Suprapubic skin (tissue), 4 donors: ENCODE results near the gene RHCE. TPM values are rescaled to one million over a fixed set of nuclear protein-coding genes. Genes with fewer than 3 reads are reported as not detected.

Experiments
- DNase-seq, 2 donors: peaks; one replicate each; pipeline ENCODE4 v3.0.0-alpha.2; 2019; ENCODE audit warnings: low spot score in 2 of 2
- H3K27ac ChIP-seq: fragments of 200-600 bp; sonication (generic); one replicate; pipeline ENCODE4 v1.5.1; 2019
- H3K27me3 ChIP-seq: fragments of 200-600 bp; sonication (generic); one replicate; pipeline ENCODE4 v1.5.1; 2019
- H3K36me3 ChIP-seq: fragments of 200-600 bp; sonication (generic); one replicate; pipeline ENCODE4 v1.5.1; 2019
- H3K4me1 ChIP-seq: fragments of 200-600 bp; sonication (generic); one replicate; pipeline ENCODE4 v1.5.1; 2019
- H3K4me3 ChIP-seq: fragments of 200-600 bp; sonication (generic); one replicate; pipeline ENCODE4 v1.5.1; 2019; ENCODE audit warnings: mild to moderate bottlenecking
- H3K9me3 ChIP-seq: fragments of 200-600 bp; sonication (generic); one replicate; pipeline ENCODE4 v1.5.1; 2019
- EP300 ChIP-seq: sonication (generic); formaldehyde crosslinking; IDR thresholded peaks from one replicate; pipeline ENCODE4 v1.6.1; 2017; ENCODE audit warnings: antibody characterized with exemption
- POLR2A ChIP-seq, 2 donors: fragments of 450-650 bp; IDR thresholded peaks; one replicate each; pipeline ENCODE4 v1.6.1; 2017; ENCODE audit warnings: antibody characterized with exemption in 2 of 2, mild to moderate bottlenecking in 2 of 2, moderate library complexity in 2 of 2
- POLR2AphosphoS5 ChIP-seq, 3 donors: sonication (generic); formaldehyde crosslinking; IDR thresholded peaks; one replicate each; pipeline ENCODE4 v1.6.1; 2017; ENCODE audit warnings: antibody characterized with exemption in 3 of 3
- WGBS: methylation state at CpG from one replicate; pipeline ENCODE4 v1.1.5; 2018; 5-methylcytosine and 5-hydroxymethylcytosine counted together
- total RNA-seq, 4 donors: library from RNA; depleted of rRNA; stranded (reverse); fragments of >200 nt; gene quantifications; one replicate each; pipeline ENCODE4 v1.1.0, GENCODE V29; 2016
- TF ChIP-seq, protein P1 (sequence below), 2 donors: fragments of 200-600 bp in 1 of 2; fragments of 450-650 bp in 1 of 2; sonication (generic) in 1 of 2; IDR thresholded peaks; one replicate each; pipeline ENCODE4 v1.5.1; 2016 to 2019; ENCODE audit warnings: antibody characterized with exemption in 2 of 2, mild to moderate bottlenecking in 1 of 2, moderate library complexity in 1 of 2

Gene RHCE
- total RNA-seq, 4 donors from 2014 or later = 0.34 to 1.1 (median 0.56) TPM; not detected in 1

- no peak overlapping the region for H3K27ac ChIP-seq
These were observed 39.4 kb upstream of the RHCE start for GRCh38 chr1:25460020-25460419.

GRCh38 chr1:25458541-25459298 lies 38.1 kb upstream of the RHCE start:
- peaks cover 47% of the 10 kb centered on the region for H3K36me3 ChIP-seq
- H3K27me3 ChIP-seq = no peaks in the 10 kb centered on the region
- no peaks in the 10 kb centered on the region for H3K9me3 ChIP-seq
- 72% methylated on average over 7 of the region's 7 CpGs for WGBS
- no peaks in the 10 kb centered on the region for H3K4me1 ChIP-seq
- H3K27ac ChIP-seq = no peak overlapping the region
- DNase-seq = no peak
- TF ChIP-seq POLR2AphosphoS5 (IDR thresholded peaks at IDR 0.05) (no peak), POLR2A (IDR thresholded peaks at IDR 0.05) (no peak), EP300 (no peak)
- TF ChIP-seq, protein P1, sequence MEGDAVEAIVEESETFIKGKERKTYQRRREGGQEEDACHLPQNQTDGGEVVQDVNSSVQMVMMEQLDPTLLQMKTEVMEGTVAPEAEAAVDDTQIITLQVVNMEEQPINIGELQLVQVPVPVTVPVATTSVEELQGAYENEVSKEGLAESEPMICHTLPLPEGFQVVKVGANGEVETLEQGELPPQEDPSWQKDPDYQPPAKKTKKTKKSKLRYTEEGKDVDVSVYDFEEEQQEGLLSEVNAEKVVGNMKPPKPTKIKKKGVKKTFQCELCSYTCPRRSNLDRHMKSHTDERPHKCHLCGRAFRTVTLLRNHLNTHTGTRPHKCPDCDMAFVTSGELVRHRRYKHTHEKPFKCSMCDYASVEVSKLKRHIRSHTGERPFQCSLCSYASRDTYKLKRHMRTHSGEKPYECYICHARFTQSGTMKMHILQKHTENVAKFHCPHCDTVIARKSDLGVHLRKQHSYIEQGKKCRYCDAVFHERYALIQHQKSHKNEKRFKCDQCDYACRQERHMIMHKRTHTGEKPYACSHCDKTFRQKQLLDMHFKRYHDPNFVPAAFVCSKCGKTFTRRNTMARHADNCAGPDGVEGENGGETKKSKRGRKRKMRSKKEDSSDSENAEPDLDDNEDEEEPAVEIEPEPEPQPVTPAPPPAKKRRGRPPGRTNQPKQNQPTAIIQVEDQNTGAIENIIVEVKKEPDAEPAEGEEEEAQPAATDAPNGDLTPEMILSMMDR (IDR thresholded peaks at IDR 0.05) = no peak
- no peak overlapping the region for H3K4me3 ChIP-seq

More at GRCh38 chr1:25460020-25460419, 39.4 kb upstream of the RHCE start:
- no peaks in the 10 kb centered on the region for H3K27me3 ChIP-seq
- no peak overlapping the region for H3K4me3 ChIP-seq
- no peak for DNase-seq
- no peaks in the 10 kb centered on the region for H3K9me3 ChIP-seq
- 73% methylated on average over 3 of the region's 3 CpGs for WGBS
- no peaks in the 10 kb centered on the region for H3K4me1 ChIP-seq
- no peak for TF ChIP-seq EP300
- no peak for TF ChIP-seq POLR2A (IDR thresholded peaks at IDR 0.05)
- TF ChIP-seq POLR2AphosphoS5 (IDR thresholded peaks at IDR 0.05) = no peak
- TF ChIP-seq, protein P1 (IDR thresholded peaks at IDR 0.05) = no peak
- H3K36me3 ChIP-seq = peaks cover 41% of the 10 kb centered on the region

DNA sequence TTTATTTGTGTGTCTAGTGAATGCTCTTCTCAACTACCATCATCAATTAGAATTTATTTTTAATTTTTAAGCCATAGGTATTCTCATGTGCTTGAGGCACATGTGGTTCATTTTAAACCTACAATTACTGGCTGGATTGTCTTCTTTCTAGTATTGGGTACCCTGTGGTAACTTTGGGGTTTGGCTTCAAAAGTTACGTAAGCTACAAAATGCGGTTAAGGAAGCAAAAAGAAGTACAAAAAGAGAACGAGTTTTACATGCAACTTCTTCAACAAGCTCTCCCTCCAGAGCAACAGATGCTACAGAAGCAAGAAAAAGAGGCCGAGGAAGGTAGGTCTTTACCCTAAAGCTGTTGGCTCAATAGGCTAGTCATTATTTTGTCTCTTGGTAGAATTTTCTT lies 35.9 kb upstream of the RHCE start:
- peaks cover 47% of the 10 kb centered on the region for H3K36me3 ChIP-seq
- no peaks in the 10 kb centered on the region for H3K4me1 ChIP-seq
- WGBS = 83% methylated on average over 4 of the region's 4 CpGs
- no peak overlapping the region for H3K4me3 ChIP-seq
- DNase-seq = no peak
- H3K27me3 ChIP-seq = no peaks in the 10 kb centered on the region
- no peak overlapping the region for H3K27ac ChIP-seq
- TF ChIP-seq POLR2AphosphoS5 (IDR thresholded peaks at IDR 0.05) = no peak
- TF ChIP-seq, protein P1 (IDR thresholded peaks at IDR 0.05) = no peak
- no peak for TF ChIP-seq EP300
- TF ChIP-seq POLR2A (IDR thresholded peaks at IDR 0.05) = no peak
- H3K9me3 ChIP-seq = no peaks in the 10 kb centered on the region

DNA sequence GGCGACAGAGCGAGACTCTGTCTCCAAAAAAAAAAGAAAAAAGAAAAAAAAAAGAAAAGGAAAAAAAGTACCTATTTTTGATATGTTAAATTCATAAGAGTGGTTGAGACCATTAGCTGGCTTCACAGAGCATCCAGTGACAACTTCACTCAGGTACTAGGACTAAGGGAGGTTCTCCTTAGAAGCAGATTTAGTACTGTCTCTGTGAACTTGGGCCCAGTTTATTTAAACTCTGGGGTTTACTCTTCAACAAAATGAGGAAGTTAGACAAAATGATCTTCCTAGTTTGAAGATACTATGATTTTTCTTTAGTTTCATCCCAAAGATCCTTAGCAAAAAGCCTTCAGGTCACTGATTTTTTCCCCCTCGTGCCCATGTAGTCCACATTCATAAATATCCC lies 31.3 kb upstream of the RHCE start:
- TF ChIP-seq POLR2A (IDR thresholded peaks at IDR 0.05) (no peak), POLR2AphosphoS5 (IDR thresholded peaks at IDR 0.05) (no peak), EP300 (no peak)
- TF ChIP-seq, protein P1 (IDR thresholded peaks at IDR 0.05) = no peak
- no peak overlapping the region for H3K4me3 ChIP-seq
- 94% methylated on average over 3 of the region's 3 CpGs for WGBS
- H3K9me3 ChIP-seq = no peaks in the 10 kb centered on the region
- H3K36me3 ChIP-seq = peaks cover 18% of the 10 kb centered on the region
- no peaks in the 10 kb centered on the region for H3K27me3 ChIP-seq
- no peak overlapping the region for H3K27ac ChIP-seq
- H3K4me1 ChIP-seq = no peaks in the 10 kb centered on the region
- no peak for DNase-seq

GRCh38 chr1:25450891-25451290 lies 30.3 kb upstream of the RHCE start:
- H3K4me1 ChIP-seq = peaks cover 1% of the 10 kb centered on the region
- no peaks in the 10 kb centered on the region for H3K27me3 ChIP-seq
- no peaks in the 10 kb centered on the region for H3K9me3 ChIP-seq
- H3K4me3 ChIP-seq = no peak overlapping the region
- TF ChIP-seq EP300 (no peak), POLR2A (IDR thresholded peaks at IDR 0.05) (no peak), POLR2AphosphoS5 (IDR thresholded peaks at IDR 0.05) (no peak)
- TF ChIP-seq, protein P1 (IDR thresholded peaks at IDR 0.05) = no peak
- no peak overlapping the region for H3K27ac ChIP-seq
- peaks cover 16% of the 10 kb centered on the region for H3K36me3 ChIP-seq
- no peak for DNase-seq
- WGBS = 91% methylated on average over 2 of the region's 2 CpGs
